Endothelial cell of umbilical vein (primary cell): Measurements from ENCODE around the gene ABLIM2. TPM values are rescaled to one million over a fixed set of nuclear protein-coding genes. Genes with fewer than 3 reads are reported as not detected.

Source experiments
- BruUV-seq: library from RNA; stranded (reverse); fragments of 400-500 nt; replicated peaks from 2 replicates; lab custom pipeline; 2021; lab: Mats Ljungman, UMichigan
- CTCF ChIA-PET: fragments of 300-600, 350-600 bp; sonication (Branson Sonifier 250); formaldehyde crosslinking; loops from one replicate; lab custom pipeline; 2021; ENCODE audit warnings: antibody characterized with exemption, inconsistent platforms; lab: Charles Lee
- POLR2A ChIA-PET: fragments of 300-600, 350-600 bp; sonication (Branson Sonifier 250); formaldehyde crosslinking; loops from one replicate; lab custom pipeline; 2021; ENCODE audit warnings: antibody characterized with exemption, inconsistent platforms; lab: Charles Lee
- DNase-seq: peaks from one replicate; pipeline ENCODE4 v3.0.0-alpha.2; 2011; ENCODE audit warnings: low read depth, low spot score
- FAIRE-seq: peaks from 2 replicates; lab custom pipeline; 2011; peaks lifted over from hg19 to GRCh38; lab: Jason Lieb, UNC
- H2AFZ ChIP-seq: 2 replicates; pipeline ENCODE4 v1.6.0; 2012; ENCODE audit warnings: low read depth, low read length, control low read depth, inconsistent platforms
- H3K27ac ChIP-seq: 2 replicates; pipeline ENCODE4 v1.5.1; 2011; ENCODE audit warnings: low read depth, mild to moderate bottlenecking, control low read depth, low read length, moderate library complexity; ENCODE audit not compliant: insufficient read depth
- H3K27me3 ChIP-seq, 2 experiments: 2 replicates each; pipeline versions ENCODE4 v1.6.0 to v1.6.1; 2011; ENCODE audit warnings: low read length in 2 of 2, mixed read lengths in 1 of 2; ENCODE audit not compliant: control insufficient read depth in 2 of 2, insufficient read depth in 2 of 2
- H3K36me3 ChIP-seq, 2 experiments: 2 replicates in 1 of 2; 3 replicates in 1 of 2; pipeline ENCODE4 v1.5.1; 2011; ENCODE audit warnings: low read length in 2 of 2, mild to moderate bottlenecking in 1 of 2, moderate library complexity in 1 of 2; ENCODE audit not compliant: control insufficient read depth in 2 of 2, insufficient read depth in 2 of 2; ENCODE audit errors: extremely low read depth in 1 of 2
- H3K4me1 ChIP-seq: 3 replicates; pipeline ENCODE4 v1.5.1; 2011; ENCODE audit warnings: mild to moderate bottlenecking, low read length; ENCODE audit not compliant: control insufficient read depth, insufficient read depth; ENCODE audit errors: extremely low read depth
- H3K4me2 ChIP-seq: 2 replicates; pipeline ENCODE4 v1.6.1; 2011; ENCODE audit warnings: low read length, control low read depth, mixed read lengths; ENCODE audit not compliant: insufficient read depth
- H3K4me3 ChIP-seq, 3 experiments: fragments of 200-600 bp in 1 of 3; sonication (generic), shearing (Covaris generic) in 1 of 3; replicated peaks in 1 of 3; 2 replicates each; pipeline ENCODE4 v1.5.1; 2011 to 2016; ENCODE audit warnings: control low read depth in 3 of 3, low read length in 3 of 3, mild to moderate bottlenecking in 2 of 3, inconsistent platforms in 1 of 3, low read depth in 1 of 3, moderate library complexity in 1 of 3; ENCODE audit not compliant: insufficient read depth in 1 of 3
- H3K79me2 ChIP-seq: 2 replicates; pipeline ENCODE4 v1.6.0; 2012; ENCODE audit warnings: low read length, inconsistent platforms; ENCODE audit not compliant: control insufficient read depth, insufficient read depth
- H3K9ac ChIP-seq: replicated peaks from 2 replicates; pipeline ENCODE3; 2011; ENCODE audit warnings: low read length, control low read depth; ENCODE audit not compliant: insufficient read depth; ENCODE audit errors: extremely low read depth
- H3K9me1 ChIP-seq: replicated peaks from 3 replicates; pipeline ENCODE4 v1.6.0; 2011; ENCODE audit warnings: mild to moderate bottlenecking, low read length; ENCODE audit not compliant: control insufficient read depth, insufficient read depth; ENCODE audit errors: extremely low read depth
- H3K9me3 ChIP-seq: replicated peaks from 2 replicates; pipeline ENCODE4 v1.5.1; 2012; ENCODE audit warnings: low read length, inconsistent platforms; ENCODE audit not compliant: control insufficient read depth, insufficient read depth
- H4K20me1 ChIP-seq: replicated peaks from 2 replicates; pipeline ENCODE3; 2011; ENCODE audit warnings: mild to moderate bottlenecking, low read length; ENCODE audit not compliant: control insufficient read depth, insufficient read depth; ENCODE audit errors: extremely low read depth
- EZH2 ChIP-seq: IDR thresholded peaks from 2 replicates; pipeline ENCODE4 v1.6.1; 2012; ENCODE audit warnings: borderline replicate concordance, low read depth, mild to moderate bottlenecking, moderate library complexity, low read length, inconsistent platforms; ENCODE audit not compliant: severe bottlenecking
- FOS ChIP-seq: IDR thresholded peaks from 2 replicates; pipeline ENCODE4 v1.6.1; 2011; ENCODE audit warnings: mild to moderate bottlenecking, low read length, moderate library complexity, borderline replicate concordance; ENCODE audit not compliant: insufficient read depth
- GATA2 ChIP-seq: IDR thresholded peaks from 2 replicates; pipeline ENCODE4 v1.7.0; 2011; ENCODE audit warnings: low read depth, mild to moderate bottlenecking, moderate library complexity, mixed read lengths, low read length; ENCODE audit not compliant: insufficient read length, insufficient read depth
- JUN ChIP-seq: IDR thresholded peaks from 2 replicates; pipeline ENCODE4 v1.6.1; 2011; ENCODE audit warnings: borderline replicate concordance, low read depth; ENCODE audit not compliant: insufficient read length, insufficient read depth
- MYC ChIP-seq: IDR thresholded peaks from one replicate; pipeline ENCODE4 v1.6.1; 2011; ENCODE audit warnings: mild to moderate bottlenecking, low read depth, low read length
- POLR2A ChIP-seq: IDR thresholded peaks from 2 replicates; pipeline ENCODE4 v1.6.1; 2012; ENCODE audit warnings: low read depth, mild to moderate bottlenecking, control low read depth, low read length
- POLR2AphosphoS5 ChIP-seq: IDR thresholded peaks from 2 replicates; pipeline ENCODE4 v1.6.1; 2012; ENCODE audit warnings: low read depth, mild to moderate bottlenecking, control low read depth, low read length, moderate library complexity; ENCODE audit not compliant: insufficient read depth
- dilution Hi-C: fragments of 300-500 bp; cut with MboI; formaldehyde crosslinking; loops from one replicate; pipeline ENCODE4 v1.15.0; 2019; ENCODE audit warnings: low sequenced_read_pairs; ENCODE audit not compliant: extremely low pct_ligation_motif_present
- intact Hi-C: fragments of 100-400 bp; cut with micrococcal nuclease; formaldehyde crosslinking; loops from one replicate; pipeline ENCODE4 v1.10.0; 2022
- polyA plus RNA-seq, 4 experiments: library from polyadenylated mRNA; depleted of rRNA in 3 of 4; stranded (reverse) in 3 of 4; unstranded in 1 of 4; fragments of >200 nt; gene quantifications; 2 replicates each; pipeline versions ENCODE4 v1.2.1 to v1.2.3, GENCODE V29; 2011 to 2012; ENCODE audit warnings: missing spikeins in 1 of 4
- total RNA-seq: library from RNA; stranded (reverse); gene quantifications from 2 replicates; pipeline ENCODE4 v1.2.3, GENCODE V29; 2021
- TF ChIP-seq, protein P1 (sequence below): IDR thresholded peaks from 2 replicates; pipeline ENCODE4 v1.6.1; 2011; ENCODE audit not compliant: insufficient read depth, insufficient read length
- TF ChIP-seq, protein P2 (sequence below), 2 donors: IDR thresholded peaks; 1 replicate in 1 of 2; 2 replicates in 1 of 2; pipeline ENCODE4 v1.5.1; 2011; ENCODE audit warnings: low read length in 2 of 2, mild to moderate bottlenecking in 2 of 2, moderate library complexity in 2 of 2, control low read depth in 1 of 2, inconsistent platforms in 1 of 2, low read depth in 1 of 2; ENCODE audit not compliant: insufficient read depth in 1 of 2; ENCODE audit errors: extremely low read depth in 1 of 2

ABLIM2 gene
- total and polyA plus RNA-seq, 2 donors (not counting 3 experiments of a cell fraction or from before 2014, with no cell fraction given) = 0.28 to 0.66 TPM

DNA sequence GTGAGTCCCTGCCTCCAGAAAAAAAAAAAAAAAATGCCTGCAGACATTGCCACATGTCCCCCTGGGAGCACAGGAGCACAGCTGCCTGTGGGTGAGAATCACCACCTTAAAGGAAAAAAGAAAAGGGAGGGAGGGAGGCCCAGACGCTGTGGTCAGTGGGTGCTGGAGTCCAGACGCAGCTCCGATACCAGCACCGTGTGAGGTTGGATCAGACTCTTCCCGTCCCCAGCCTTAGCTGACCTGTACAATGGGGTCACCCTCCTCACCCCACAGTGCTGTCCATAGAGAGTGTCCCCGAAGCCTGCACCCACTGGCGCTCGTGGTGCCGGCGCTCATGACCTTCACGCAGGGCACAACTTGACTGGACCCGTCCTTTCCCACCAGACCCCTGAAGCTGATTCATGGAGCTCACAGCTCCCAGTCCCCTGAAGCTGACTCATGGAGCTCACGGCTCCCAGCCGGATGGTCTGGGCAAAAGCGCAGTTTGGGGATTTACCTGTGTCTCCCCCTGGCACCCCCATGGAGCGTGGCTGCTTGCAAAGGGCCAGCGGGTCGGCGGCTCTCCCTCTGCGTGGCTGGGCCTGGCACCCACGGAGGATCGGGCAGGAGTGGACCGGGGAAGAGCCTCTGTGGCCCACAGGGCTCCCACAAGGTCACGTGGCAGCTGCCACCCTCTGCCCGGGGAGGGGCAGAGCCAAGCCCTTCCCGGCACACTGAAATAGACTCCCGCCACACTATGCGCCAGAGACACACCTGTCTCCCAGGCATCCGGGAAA, 31.4 kb downstream of the ABLIM2 start:
- H3K27me3 ChIP-seq = no peaks in the 10 kb centered on the region
- no TSS peak for BruUV-seq
- ChIA-PET CTCF (no interaction called here), POLR2A (no interaction called here)
- H3K9me1 ChIP-seq = no peaks in the 10 kb centered on the region
- no peak overlapping the region for H3K4me2 ChIP-seq
- H3K4me3 ChIP-seq = no peak overlapping the region
- no peaks in the 10 kb centered on the region for H3K36me3 ChIP-seq
- H3K79me2 ChIP-seq = no peaks in the 10 kb centered on the region
- intact Hi-C loops = loop anchor here (1.0 kb wide), 1 partner anchor 12 kb away; no protein-coding TSS in a partner anchor
- no peak overlapping the region for H3K9ac ChIP-seq
- H4K20me1 ChIP-seq = no peaks in the 10 kb centered on the region
- DNase-seq (no peak), FAIRE-seq (no peak)
- H2AFZ ChIP-seq = no peak overlapping the region
- H3K4me1 ChIP-seq = no peaks in the 10 kb centered on the region
- H3K9me3 ChIP-seq = no peaks in the 10 kb centered on the region
- no peak overlapping the region for H3K27ac ChIP-seq
- dilution Hi-C loops = no loop called here
- no peak for TF ChIP-seq MYC
- TF ChIP-seq, protein P1, sequence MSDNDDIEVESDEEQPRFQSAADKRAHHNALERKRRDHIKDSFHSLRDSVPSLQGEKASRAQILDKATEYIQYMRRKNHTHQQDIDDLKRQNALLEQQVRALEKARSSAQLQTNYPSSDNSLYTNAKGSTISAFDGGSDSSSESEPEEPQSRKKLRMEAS = no peak
- TF ChIP-seq, protein P2, sequence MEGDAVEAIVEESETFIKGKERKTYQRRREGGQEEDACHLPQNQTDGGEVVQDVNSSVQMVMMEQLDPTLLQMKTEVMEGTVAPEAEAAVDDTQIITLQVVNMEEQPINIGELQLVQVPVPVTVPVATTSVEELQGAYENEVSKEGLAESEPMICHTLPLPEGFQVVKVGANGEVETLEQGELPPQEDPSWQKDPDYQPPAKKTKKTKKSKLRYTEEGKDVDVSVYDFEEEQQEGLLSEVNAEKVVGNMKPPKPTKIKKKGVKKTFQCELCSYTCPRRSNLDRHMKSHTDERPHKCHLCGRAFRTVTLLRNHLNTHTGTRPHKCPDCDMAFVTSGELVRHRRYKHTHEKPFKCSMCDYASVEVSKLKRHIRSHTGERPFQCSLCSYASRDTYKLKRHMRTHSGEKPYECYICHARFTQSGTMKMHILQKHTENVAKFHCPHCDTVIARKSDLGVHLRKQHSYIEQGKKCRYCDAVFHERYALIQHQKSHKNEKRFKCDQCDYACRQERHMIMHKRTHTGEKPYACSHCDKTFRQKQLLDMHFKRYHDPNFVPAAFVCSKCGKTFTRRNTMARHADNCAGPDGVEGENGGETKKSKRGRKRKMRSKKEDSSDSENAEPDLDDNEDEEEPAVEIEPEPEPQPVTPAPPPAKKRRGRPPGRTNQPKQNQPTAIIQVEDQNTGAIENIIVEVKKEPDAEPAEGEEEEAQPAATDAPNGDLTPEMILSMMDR (IDR thresholded peaks at IDR 0.05; ENCODE audit: extremely low read depth in 1 of 2, insufficient read depth in 1 of 2, low read depth in 1 of 2, low read length in 2 of 2) = no peak
- no peak for TF ChIP-seq POLR2AphosphoS5
- no peak for TF ChIP-seq POLR2A
- no peak for TF ChIP-seq EZH2
- no peak for TF ChIP-seq JUN
- no peak for TF ChIP-seq GATA2
- no peak for TF ChIP-seq FOS
